Inflammatory macrophage treated with lipopolysaccharide for 1 hour (primary cell): Measurements from ENCODE around the gene GJD3.
A peak's percentile ranks its signal among the peaks of the same experiment; 100 is the strongest.

Source experiments
- DNase-seq, 2 donors: peaks; one replicate each; pipeline ENCODE4 v3.0.0-alpha.2; 2020 to 2022

Gene GJD3

DNA sequence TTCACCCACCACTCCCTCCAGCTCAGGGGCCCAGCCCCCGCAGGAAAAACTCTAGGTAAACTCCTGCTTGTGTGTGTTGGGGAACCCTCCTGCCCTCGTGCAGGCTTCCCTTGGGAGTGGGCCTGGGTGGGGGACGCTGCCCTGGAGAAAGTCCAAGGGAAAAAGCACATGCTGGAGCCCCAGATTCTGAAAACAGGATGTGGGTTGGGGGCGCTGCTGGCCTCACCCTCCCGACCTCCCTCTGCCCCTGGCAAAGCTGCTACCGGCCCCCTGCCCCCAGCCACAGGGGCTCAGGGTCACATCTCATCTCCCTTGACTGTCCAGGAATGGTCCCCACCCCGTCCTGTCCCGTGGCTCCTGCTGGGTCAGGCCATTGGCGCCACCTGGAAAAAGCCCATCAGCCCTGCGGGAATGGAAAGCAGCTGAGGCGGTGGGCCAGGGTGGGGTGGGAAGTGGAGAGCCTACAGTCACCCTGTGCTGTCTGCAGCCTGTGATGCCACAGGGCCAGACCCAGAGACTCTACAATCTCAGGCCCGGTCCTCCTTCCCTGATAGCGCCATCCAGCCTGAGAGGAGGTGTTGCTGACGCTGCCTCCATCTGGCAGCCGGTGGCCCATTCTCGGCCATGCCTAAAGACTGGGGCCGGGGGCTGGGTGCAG is 2.5 kb upstream of the GJD3 start:
- DNase-seq = no peak

DNA sequence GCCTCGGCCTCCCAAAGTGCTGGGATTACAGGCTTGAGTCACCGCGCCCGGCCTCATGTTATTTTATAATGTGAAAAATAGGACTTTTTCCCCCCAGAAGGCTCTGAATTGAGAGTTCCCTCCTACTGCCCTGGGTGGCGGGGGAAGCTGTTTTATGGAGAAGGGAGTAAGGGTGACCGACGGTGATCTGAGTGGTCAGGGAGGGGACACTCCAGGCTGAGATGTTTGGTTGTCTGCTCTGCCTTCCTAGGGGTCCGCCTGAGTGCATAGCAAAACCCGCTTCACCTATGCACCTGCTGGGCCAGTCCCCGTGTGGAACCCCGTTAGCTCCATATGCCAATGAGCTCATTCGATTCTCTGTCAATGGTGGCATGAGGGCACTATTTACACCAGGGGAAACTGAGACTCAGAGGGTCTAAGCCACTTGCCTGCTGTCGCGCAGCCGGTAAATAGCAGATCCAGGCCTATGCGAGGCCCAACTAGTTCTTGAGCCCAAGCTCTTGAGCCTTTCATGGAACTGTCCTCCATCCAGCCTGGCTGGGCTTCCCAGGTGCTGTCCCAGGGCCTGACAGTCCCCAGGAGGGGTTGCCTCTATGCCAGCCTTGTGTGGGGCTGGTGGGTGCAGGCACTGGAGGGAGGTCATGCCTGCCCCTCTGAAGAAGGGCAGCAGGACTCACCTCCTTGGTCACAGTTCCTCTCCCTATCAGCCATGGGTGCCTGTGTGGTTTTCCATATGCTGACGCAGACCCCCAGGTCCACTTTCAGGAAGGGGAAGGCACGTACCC is 1.7 kb upstream of the GJD3 start:
- no peak for DNase-seq

- no peak for DNase-seq
Observed at GRCh38 chr17:40364906-40365305, 369 bp upstream of the GJD3 start.

DNA sequence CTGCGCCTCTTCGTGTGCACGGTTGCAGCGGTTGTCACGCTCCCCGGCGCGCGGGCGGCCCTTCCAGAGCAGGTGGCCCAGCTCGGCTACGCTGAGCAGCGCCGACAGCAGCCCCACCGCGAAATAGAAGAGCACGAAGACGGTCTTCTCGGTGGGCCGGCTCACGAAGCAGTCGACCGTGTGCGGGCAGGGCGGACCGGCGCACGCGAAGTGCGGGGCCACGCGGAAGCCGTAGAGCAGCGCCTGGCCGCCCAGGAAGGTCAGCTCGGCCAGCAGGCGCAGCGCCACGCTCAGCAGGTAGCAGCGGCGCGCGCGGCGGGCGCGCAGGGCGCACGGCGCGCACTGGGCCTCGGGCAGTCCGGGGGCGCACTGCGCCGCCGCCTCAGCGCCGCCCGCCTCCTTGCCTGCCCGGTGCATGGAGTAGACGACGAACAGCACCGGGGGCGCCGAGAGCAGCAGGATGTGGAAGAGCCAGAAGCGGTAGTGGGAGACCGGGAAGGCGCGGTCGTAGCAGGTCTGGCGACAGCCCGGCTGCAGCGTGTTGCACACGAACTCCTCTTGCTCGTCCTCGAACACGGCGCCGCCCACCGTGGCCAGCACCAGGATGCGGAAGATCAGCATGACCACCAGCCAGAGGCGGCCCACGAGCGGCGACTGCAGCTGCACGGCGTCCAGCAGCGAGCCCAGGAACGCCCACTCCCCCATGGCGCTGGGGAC is 1.3 kb downstream of the GJD3 start:
- peak in 1 of 2 donors; percentile 14 for DNase-seq

- peak; percentile 76 to 78 for DNase-seq
Observed at GRCh38 chr17:40362696-40363110, 1.8 kb downstream of the GJD3 start.

GRCh38 chr17:40361925-40362695 is 2.4 kb downstream of the GJD3 start:
- DNase-seq = no peak

GRCh38 chr17:40361063-40361924 is 3.2 kb downstream of the GJD3 start:
- no peak for DNase-seq

DNA sequence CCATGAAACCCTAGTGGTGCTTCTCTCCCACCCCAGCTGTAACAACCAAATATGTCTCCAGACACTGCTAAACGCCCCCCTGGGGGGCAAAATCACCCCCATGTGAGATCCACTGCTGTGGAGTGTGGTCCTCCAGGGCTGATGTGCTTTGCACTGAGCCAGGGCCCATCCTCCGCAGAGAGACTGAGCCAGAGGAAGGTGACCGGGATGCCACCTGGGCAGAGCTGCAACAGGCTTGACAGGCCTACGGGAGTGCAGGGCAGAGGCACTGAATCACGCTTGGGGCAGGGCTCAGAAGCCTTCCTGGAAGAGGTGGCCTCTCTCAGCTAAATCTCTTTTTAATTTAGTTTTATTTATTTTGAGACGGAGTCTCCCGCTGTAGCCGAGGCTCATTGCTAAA is 4.4 kb downstream of the GJD3 start:
- no peak for DNase-seq

GRCh38 chr17:40358323-40359038 is 6.1 kb downstream of the GJD3 start:
- DNase-seq = peak; percentile 66 to 99

- DNase-seq = no peak
Observed at GRCh38 chr17:40356990-40357881, 7.3 kb downstream of the GJD3 start.

- no peak for DNase-seq
Observed at GRCh38 chr17:40355804-40356758, 8.5 kb downstream of the GJD3 start.

GRCh38 chr17:40355123-40355803 is 9.3 kb downstream of the GJD3 start:
- DNase-seq = peak in 1 of 2 donors; percentile 88

DNA sequence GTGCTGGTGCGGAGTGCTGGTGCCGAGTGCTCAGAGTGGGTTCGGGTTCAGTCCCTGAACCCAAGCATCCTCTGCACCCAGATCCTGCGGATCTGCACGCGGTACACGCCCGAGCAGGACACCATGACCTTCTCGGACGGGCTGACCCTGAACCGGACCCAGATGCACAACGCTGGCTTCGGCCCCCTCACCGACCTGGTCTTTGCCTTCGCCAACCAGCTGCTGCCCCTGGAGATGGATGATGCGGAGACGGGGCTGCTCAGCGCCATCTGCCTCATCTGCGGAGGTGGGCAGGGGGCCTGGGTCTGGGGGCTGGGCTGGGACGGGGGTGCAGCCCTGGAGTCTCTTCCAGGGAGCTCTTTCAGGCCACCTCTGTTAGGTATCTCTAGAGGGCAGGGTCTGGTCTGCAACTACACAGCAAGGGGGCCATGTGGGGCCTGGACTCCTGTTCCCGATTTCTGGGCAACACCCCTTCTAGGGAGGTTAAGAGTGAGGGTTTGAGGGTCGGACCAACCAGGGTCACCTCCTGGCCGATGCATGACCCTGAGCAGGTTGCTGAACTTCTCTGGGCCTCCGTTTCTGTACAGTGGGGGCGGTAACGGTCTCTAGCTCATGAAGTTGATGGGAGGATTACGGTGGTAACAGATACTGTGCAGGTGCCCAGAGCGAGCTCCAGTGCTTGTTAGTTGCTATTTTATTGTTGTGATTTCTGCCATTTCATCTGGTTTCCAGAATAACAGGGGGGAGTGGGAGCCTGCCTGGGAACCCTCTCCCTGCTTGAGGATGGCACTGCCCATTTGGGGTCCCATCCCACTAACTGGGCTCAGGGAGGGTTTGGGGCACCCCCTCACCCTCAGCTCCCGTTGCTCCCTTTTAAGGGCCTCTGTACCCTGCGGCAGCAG is 10.1 kb downstream of the GJD3 start:
- DNase-seq = no peak

GRCh38 chr17:40352779-40353394 is 11.7 kb downstream of the GJD3 start:
- DNase-seq = no peak

DNA sequence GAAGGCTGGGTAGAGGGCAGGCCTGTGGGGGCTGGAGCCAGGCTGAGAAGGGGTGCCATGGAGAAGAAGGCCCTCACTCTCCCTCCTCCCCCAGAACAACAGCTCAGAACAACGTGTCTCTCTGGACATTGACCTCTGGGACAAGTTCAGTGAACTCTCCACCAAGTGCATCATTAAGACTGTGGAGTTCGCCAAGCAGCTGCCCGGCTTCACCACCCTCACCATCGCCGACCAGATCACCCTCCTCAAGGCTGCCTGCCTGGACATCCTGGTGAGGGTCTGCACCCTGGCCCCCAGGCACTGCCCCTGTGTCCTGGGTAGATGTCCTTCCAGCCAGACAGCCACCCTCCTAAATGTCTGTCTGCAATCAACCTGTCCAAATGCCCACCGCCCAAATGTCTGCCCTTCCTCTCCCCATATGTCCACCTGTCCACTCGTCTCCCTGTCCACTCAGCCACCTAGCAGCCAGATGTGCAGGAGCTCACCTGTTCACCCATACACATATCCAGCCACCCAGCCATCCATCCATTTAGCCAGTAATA is 12.2 kb downstream of the GJD3 start:
- DNase-seq = no peak
